ENCODE data around the gene PLS1. TPM values are rescaled to one million over a fixed set of nuclear protein-coding genes. Genes with fewer than 3 reads are reported as not detected.

The PLS1 gene
- total and polyA plus RNA-seq, 2 of the 8 experiments (the other 6 are each of a cell fraction or from before 2014, with no cell fraction given) = 18.7 to 44.7 TPM

GRCh38 chr3:142613491-142613890 is 17.3 kb downstream of the PLS1 start (continued):
- TF ChIP-seq CTCF (IDR thresholded peaks at IDR 0.05; ENCODE audit: control extremely low read depth in 1 of 3, insufficient read depth in 1 of 3, low read depth in 1 of 3, low read length in 3 of 3) (no peak), RXRA (IDR thresholded peaks at IDR 0.05; ENCODE audit: insufficient read depth, low read depth, low read length) (no peak), ASH2L (IDR thresholded peaks at IDR 0.05; ENCODE audit: low read length) (no peak)
